Right lobe of liver (tissue), 6 donors: ENCODE measurements around the gene ANKRD13B. TPM values are rescaled to one million over a fixed set of nuclear protein-coding genes. Genes with fewer than 3 reads are reported as not detected.
"Not testable (repeated sequence)": the region's sequence is repeated elsewhere in the genome, so short reads cannot be mapped to it uniquely, and the experiment has no call there.

Source experiments
- ATAC-seq, 4 donors: fragments of 200-7000 bp; cut with Tn5 transposase; one replicate each; pipeline ENCODE4 v1.9.1; 2020; ENCODE audit warnings: mild to moderate bottlenecking in 4 of 4, moderate library complexity in 4 of 4
- DNase-seq, 3 donors: peaks; one replicate each; pipeline ENCODE4 v3.0.0-alpha.2; 2020
- H3K27ac ChIP-seq, 3 donors: fragments of 200-600 bp; one replicate each; pipeline ENCODE4 v1.8.0; 2022
- H3K27me3 ChIP-seq, 2 donors: fragments of 200-600 bp; one replicate each; pipeline ENCODE4 v1.8.0; 2022
- H3K36me3 ChIP-seq, 4 donors: fragments of 200-600 bp; sonication (generic) in 1 of 4; one replicate each; pipeline versions ENCODE4 v1.5.1 to v1.8.0; 2017 to 2022; ENCODE audit warnings: control low read depth in 1 of 4
- H3K4me1 ChIP-seq, 4 donors: fragments of 200-600 bp; sonication (generic) in 1 of 4; one replicate each; pipeline versions ENCODE4 v1.5.1 to v1.8.0; 2017 to 2022; ENCODE audit warnings: control low read depth in 1 of 4
- H3K4me3 ChIP-seq, 3 donors: fragments of 200-600 bp; one replicate each; pipeline ENCODE4 v1.8.0; 2022
- H3K9me3 ChIP-seq, 4 donors: fragments of 200-600 bp; sonication (generic) in 1 of 4; one replicate each; pipeline versions ENCODE4 v1.5.1 to v1.8.0; 2017 to 2022; ENCODE audit warnings: control low read depth in 1 of 4
- CTCF ChIP-seq, 4 donors: fragments of 200-600 bp in 3 of 4; fragments of 450-650 bp in 1 of 4; IDR thresholded peaks; one replicate each; pipeline versions ENCODE4 v1.5.1 to v1.8.0; 2016 to 2022; ENCODE audit warnings: antibody characterized with exemption in 4 of 4, mild to moderate bottlenecking in 2 of 4
- POLR2A ChIP-seq: fragments of 450-650 bp; IDR thresholded peaks from one replicate; pipeline ENCODE4 v1.6.1; 2017; ENCODE audit warnings: antibody characterized with exemption, mild to moderate bottlenecking
- WGBS: methylation state at CpG from one replicate; pipeline ENCODE4 v1.1.6; 2018; ENCODE audit warnings: low coverage, low lambda C conversion rate; ENCODE audit not compliant: insufficient coverage; ENCODE audit errors: missing lambda C conversion rate; 5-methylcytosine and 5-hydroxymethylcytosine counted together
- intact Hi-C, 2 donors: fragments of 100-400 bp; cut with DNase I; formaldehyde crosslinking; loops; one replicate each; pipeline versions ENCODE4 v1.11.2 to v1.14.1; 2022
- total RNA-seq, 6 experiments: library from RNA; depleted of rRNA in 2 of 6; stranded (reverse); fragments of >200 nt in 2 of 6; fragmentation: NEBNext Ultra II Directional in 3 of 6; extraction: Animal tissue kit (Norgen Biotek cat#: 25700) in 3 of 6; gene quantifications; one replicate each; pipeline versions ENCODE4 v1.1.0 to v1.2.4, GENCODE V29; 2016 to 2023
- donor health status: DM: no; HTN: yes; CAD: no.
- donor health status: DM: no; HTN: no; CAD: no.
- donor health status: DM: no; HTN: no; CAD: no.
- donor health status: DM: no; HTN: yes; CAD: no.
- donor health status: DM: no; HTN: yes; CAD: no.

Gene ANKRD13B
- total RNA-seq, 6 experiments from 2014 or later, result 0.37 to 1.6 (median 0.88) TPM

- intact Hi-C loops, result no loop called here
- no peak overlapping the region for H3K4me3 ChIP-seq
- peak in 1 of 4 donors; percentile 27 for ATAC-seq
- no peak overlapping the region for H3K27ac ChIP-seq
- DNase-seq, result no peak
- WGBS, result 15% methylated on average over 4 of the region's 5 CpGs
- peaks cover 0 to 13% (median 3%) of the 10 kb centered on the region in 4 donors for H3K4me1 ChIP-seq
- no peaks in the 10 kb centered on the region for H3K27me3 ChIP-seq
- no peaks in the 10 kb centered on the region for H3K36me3 ChIP-seq
- no peaks in the 10 kb centered on the region for H3K9me3 ChIP-seq
- TF ChIP-seq CTCF (IDR thresholded peaks at IDR 0.05) (no peak), POLR2A (no peak)
Measured at GRCh38 chr17:29549177-29549923, 43.6 kb upstream of the ANKRD13B start.

DNA sequence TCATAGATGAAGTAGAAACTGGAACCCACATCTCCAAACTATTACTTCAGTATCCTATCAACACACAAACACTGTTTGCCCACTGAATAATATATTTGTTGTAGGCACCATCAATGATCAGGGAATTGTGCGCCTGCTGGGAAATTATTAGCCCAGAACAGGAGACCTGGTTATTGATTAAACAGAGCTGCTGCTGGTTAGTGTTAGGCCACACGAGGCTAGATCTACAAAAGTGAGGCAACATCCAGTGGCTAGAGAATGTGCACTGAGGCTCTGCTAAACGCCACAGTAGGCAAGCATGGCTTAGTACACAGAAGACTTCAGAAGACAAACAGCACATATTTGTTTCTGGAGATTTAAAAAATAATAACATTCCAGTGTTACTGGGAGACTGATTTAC is 37.1 kb upstream of the ANKRD13B start:
- no peaks in the 10 kb centered on the region for H3K36me3 ChIP-seq
- no peaks in the 10 kb centered on the region for H3K9me3 ChIP-seq
- no peaks in the 10 kb centered on the region for H3K27me3 ChIP-seq
- peaks cover 0 to 33% (median 14%) of the 10 kb centered on the region in 4 donors for H3K4me1 ChIP-seq
- intact Hi-C loops, result no loop called here
- peak; percentile 93 to 97 (median 94) for ATAC-seq
- no peak overlapping the region for H3K4me3 ChIP-seq
- DNase-seq, result peak in 1 of 3 donors; percentile 82
- H3K27ac ChIP-seq, result peak overlapping the region in 2 of 3 donors; percentile 6 to 43
- TF ChIP-seq POLR2A (no peak), CTCF (IDR thresholded peaks at IDR 0.05) (peak in 1 of 4 donors; percentile 9)
- WGBS, result 12% methylated on average over 3 of the region's 3 CpGs

GRCh38 chr17:29557085-29557738 is 35.7 kb upstream of the ANKRD13B start:
- Histone ChIP-seq H3K27ac (no peak overlapping the region), H3K9me3 (no peaks in the 10 kb centered on the region), H3K27me3 (no peaks in the 10 kb centered on the region), H3K4me1 (peaks cover 0 to 47% (median 14%) of the 10 kb centered on the region in 4 donors), H3K4me3 (no peak overlapping the region), H3K36me3 (peaks cover 0 to 11% (median 5%) of the 10 kb centered on the region in 4 donors)
- peak; percentile 57 to 72 (median 64) for ATAC-seq
- intact Hi-C loops, result no loop called here
- WGBS, result no CpG with 5 or more reads among the region's 1 CpG
- no peak for TF ChIP-seq POLR2A
- TF ChIP-seq CTCF (IDR thresholded peaks at IDR 0.05), result no peak
- peak in 1 of 3 donors; percentile 66 for DNase-seq

- intact Hi-C loops, result no loop called here
- TF ChIP-seq CTCF (IDR thresholded peaks at IDR 0.05) (no peak), POLR2A (no peak)
- Histone ChIP-seq H3K4me1 (peaks cover 0 to 48% (median 14%) of the 10 kb centered on the region in 4 donors), H3K27me3 (no peaks in the 10 kb centered on the region), H3K36me3 (peaks cover 0 to 16% (median 8%) of the 10 kb centered on the region in 4 donors), H3K27ac (no peak overlapping the region), H3K9me3 (no peaks in the 10 kb centered on the region), H3K4me3 (no peak overlapping the region)
- DNase-seq, result no peak
- ATAC-seq, result no peak
Measured at GRCh38 chr17:29557739-29558116, 35.2 kb upstream of the ANKRD13B start.

GRCh38 chr17:29558139-29558538 is 34.8 kb upstream of the ANKRD13B start:
- Histone ChIP-seq H3K36me3 (peaks cover 0 to 18% (median 8%) of the 10 kb centered on the region in 4 donors), H3K4me1 (peaks cover 0 to 48% (median 14%) of the 10 kb centered on the region in 4 donors)
- H3K9me3 ChIP-seq, H3K27ac ChIP-seq, ATAC-seq, intact Hi-C loops, H3K27me3 ChIP-seq, H3K4me3 ChIP-seq, DNase-seq: not testable (repeated sequence)
- 79% methylated on average over 3 of the region's 5 CpGs for WGBS
